Nephron progenitor cell (in vitro differentiated cells): Measurements from ENCODE around the gene PPFIBP2.
A peak's percentile ranks its signal among the peaks of the same experiment; 100 is the strongest.

Source experiments
- DNase-seq: peaks from one replicate; pipeline ENCODE4 v3.0.0; 2021
- H3K27ac Mint-ChIP-seq: 2 replicates; pipeline ENCODE4 v1.8.0; 2021; ENCODE audit warnings: mild to moderate bottlenecking, moderate library complexity, mixed read lengths
- H3K27me3 Mint-ChIP-seq: 2 replicates; pipeline ENCODE4 v1.8.0; 2021; ENCODE audit warnings: mild to moderate bottlenecking, low read depth, mixed read lengths; ENCODE audit not compliant: poor library complexity
- H3K36me3 Mint-ChIP-seq: 2 replicates; pipeline ENCODE4 v1.8.0; 2021; ENCODE audit warnings: low read depth, mixed read lengths
- H3K4me1 Mint-ChIP-seq: 2 replicates; pipeline ENCODE4 v1.8.0; 2021; ENCODE audit warnings: mixed read lengths
- H3K4me3 Mint-ChIP-seq: 2 replicates; pipeline ENCODE4 v1.8.0; 2021; ENCODE audit warnings: mild to moderate bottlenecking, moderate library complexity, mixed read lengths
- H3K9me3 Mint-ChIP-seq: 2 replicates; pipeline ENCODE4 v1.8.0; 2021; ENCODE audit warnings: mild to moderate bottlenecking, moderate library complexity, mixed read lengths
- TF ChIP-seq, protein P1 (sequence below): fragments of 200-600 bp; sonication (generic); IDR thresholded peaks from 2 replicates; pipeline ENCODE4 v1.5.0; 2021; ENCODE audit warnings: antibody characterized with exemption

Gene PPFIBP2

DNA sequence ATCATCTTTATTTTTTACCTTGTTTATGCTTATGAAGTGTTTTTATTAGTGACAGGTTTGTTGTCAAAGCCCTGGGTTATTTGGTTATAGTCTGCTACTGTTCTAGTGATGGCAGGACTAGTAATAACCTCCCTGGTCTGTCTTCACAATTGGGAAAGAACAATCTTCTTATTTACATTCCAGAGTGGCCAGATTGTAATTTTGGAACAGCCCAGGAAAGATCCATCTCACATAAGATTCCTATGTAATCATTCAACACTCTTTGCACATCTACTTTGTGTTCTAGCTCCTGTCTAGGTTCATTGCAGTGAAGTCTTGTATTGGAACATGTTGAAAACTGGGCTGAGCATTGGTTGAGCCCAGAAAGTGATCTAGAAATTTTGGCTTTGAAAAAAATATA, 95.7 kb downstream of the PPFIBP2 start:
- peaks cover 33% of the 10 kb centered on the region for H3K4me1 Mint-ChIP-seq
- peaks cover 40% of the 10 kb centered on the region for H3K36me3 Mint-ChIP-seq
- TF ChIP-seq, protein P1, sequence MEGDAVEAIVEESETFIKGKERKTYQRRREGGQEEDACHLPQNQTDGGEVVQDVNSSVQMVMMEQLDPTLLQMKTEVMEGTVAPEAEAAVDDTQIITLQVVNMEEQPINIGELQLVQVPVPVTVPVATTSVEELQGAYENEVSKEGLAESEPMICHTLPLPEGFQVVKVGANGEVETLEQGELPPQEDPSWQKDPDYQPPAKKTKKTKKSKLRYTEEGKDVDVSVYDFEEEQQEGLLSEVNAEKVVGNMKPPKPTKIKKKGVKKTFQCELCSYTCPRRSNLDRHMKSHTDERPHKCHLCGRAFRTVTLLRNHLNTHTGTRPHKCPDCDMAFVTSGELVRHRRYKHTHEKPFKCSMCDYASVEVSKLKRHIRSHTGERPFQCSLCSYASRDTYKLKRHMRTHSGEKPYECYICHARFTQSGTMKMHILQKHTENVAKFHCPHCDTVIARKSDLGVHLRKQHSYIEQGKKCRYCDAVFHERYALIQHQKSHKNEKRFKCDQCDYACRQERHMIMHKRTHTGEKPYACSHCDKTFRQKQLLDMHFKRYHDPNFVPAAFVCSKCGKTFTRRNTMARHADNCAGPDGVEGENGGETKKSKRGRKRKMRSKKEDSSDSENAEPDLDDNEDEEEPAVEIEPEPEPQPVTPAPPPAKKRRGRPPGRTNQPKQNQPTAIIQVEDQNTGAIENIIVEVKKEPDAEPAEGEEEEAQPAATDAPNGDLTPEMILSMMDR, result no peak

DNA sequence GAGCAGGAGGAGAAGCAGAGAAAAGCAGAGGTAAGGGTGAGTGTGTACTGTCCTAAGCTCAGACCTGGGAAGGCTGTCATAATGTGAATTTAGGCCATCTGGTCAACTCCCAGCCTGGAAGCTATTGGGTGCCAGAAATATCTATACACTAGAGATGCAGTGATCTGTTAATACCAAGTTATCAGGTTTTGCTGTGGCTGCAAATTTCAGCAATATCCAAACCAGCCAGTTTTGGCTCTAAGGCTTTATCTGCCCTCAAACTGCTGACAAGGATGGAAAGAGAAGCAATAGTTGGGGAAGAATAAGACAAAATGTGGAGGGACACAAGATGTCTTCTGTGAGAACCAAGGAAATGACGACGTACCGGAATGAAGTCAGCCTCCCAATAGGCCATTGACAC, 96.6 kb downstream of the PPFIBP2 start:
- H3K36me3 Mint-ChIP-seq, result peaks cover 47% of the 10 kb centered on the region
- H3K4me1 Mint-ChIP-seq, result peaks cover 33% of the 10 kb centered on the region
- no peaks in the 10 kb centered on the region for H3K27me3 Mint-ChIP-seq
- H3K9me3 Mint-ChIP-seq, result no peaks in the 10 kb centered on the region
- TF ChIP-seq, protein P1, result no peak
- no peak overlapping the region for H3K4me3 Mint-ChIP-seq
- H3K27ac Mint-ChIP-seq, result peak overlapping the region; percentile 62
- no peak for DNase-seq

More for the DNA sequence above, 95.7 kb downstream of the PPFIBP2 start:
- no peaks in the 10 kb centered on the region for H3K9me3 Mint-ChIP-seq
- DNase-seq, result no peak
- no peak overlapping the region for H3K4me3 Mint-ChIP-seq
- no peak overlapping the region for H3K27ac Mint-ChIP-seq
- no peaks in the 10 kb centered on the region for H3K27me3 Mint-ChIP-seq

DNA sequence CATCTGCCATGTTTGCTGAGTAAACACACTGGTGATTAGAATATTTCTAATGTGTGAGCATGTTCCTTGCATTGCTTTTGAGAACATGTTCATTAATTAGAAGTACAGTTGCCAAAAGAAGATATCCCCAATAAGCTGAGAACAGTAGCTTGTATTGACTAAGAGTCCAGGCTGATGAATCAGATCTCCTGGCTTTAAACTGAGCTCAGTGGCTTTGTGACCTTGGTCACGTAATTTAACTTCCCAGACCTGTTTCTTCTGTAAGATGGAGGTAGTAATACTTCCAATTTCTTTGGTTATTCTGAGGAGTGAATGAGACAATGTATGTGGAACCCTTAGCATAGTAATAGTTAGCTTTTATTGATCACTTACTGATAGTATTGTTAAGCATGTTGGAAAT, 97.6 kb downstream of the PPFIBP2 start:
- Mint-ChIP-seq H3K27me3 (no peaks in the 10 kb centered on the region), H3K27ac (peak overlapping the region; percentile 46), H3K36me3 (peaks cover 54% of the 10 kb centered on the region), H3K4me1 (peaks cover 33% of the 10 kb centered on the region), H3K9me3 (no peaks in the 10 kb centered on the region), H3K4me3 (no peak overlapping the region)
- TF ChIP-seq, protein P1, result no peak
- no peak for DNase-seq

DNA sequence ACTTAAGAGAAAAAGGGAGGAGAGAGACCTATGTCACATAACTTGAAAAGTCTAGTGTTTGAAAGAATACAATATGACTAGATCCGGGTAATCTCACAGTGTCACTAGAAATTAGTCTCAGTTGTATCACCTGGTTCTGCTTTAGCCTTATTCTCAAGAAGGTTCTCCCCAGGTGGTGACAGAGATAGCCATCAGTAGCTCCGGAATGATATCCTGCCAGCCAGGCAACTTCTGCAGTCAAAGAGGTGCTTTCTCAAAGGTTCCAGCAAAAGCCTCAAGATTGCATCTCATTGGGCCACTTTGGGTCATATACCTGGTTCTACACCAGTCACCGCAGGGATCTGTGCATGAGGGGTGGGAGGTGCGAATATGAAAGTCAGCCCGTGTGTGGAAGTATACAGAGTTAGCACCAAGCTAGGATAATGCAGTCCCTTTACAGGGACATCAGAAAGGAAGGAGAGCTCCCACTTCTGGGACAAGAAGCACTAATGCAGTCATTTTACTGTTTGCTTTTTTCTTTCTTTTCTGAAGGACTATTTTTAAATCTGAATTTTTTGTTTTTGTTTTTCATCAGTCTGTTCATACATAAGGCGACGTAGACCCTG, 98.4 kb downstream of the PPFIBP2 start:
- Mint-ChIP-seq H3K36me3 (peaks cover 61% of the 10 kb centered on the region), H3K4me1 (peaks cover 33% of the 10 kb centered on the region), H3K4me3 (no peak overlapping the region), H3K27me3 (no peaks in the 10 kb centered on the region), H3K27ac (peak overlapping the region; percentile 46), H3K9me3 (no peaks in the 10 kb centered on the region)
- TF ChIP-seq, protein P1, result no peak
- no peak for DNase-seq

DNA sequence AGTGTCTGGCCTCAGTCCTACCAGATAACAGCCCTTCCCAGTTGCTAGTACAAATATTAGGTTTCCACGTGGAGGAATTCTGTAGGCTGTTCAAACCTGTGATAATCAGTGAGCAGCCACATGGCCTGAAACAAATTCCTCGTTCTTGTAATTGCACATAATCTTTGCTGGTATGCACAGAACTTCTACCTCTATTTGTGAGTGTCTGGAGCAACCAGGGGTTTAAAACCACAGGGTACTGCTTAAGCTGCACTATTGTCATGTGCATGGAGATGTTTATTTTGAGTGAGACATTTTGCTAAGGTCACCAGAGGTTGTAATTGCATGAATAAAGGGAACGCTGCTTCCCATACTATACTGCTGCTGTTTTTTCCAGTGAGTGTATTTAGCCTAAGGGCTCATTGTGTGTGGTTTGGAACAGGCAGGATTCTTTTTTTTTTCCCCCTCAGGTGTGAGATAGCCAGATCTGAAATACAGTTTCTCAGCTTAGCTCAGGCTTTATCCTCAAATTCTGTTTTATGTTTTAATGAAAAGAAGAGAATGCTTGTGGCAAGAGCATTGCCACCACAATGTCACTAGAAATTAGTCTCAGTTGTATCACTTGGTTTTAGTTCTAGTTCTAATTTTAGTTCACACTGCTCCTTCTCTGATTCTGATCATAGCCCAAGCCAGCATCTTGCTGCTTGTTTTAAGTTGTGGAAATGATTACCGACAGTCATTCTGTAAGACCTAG, 99.0 kb downstream of the PPFIBP2 start:
- Mint-ChIP-seq H3K36me3 (peaks cover 61% of the 10 kb centered on the region), H3K9me3 (no peaks in the 10 kb centered on the region), H3K4me1 (peaks cover 34% of the 10 kb centered on the region), H3K4me3 (no peak overlapping the region), H3K27ac (no peak overlapping the region), H3K27me3 (no peaks in the 10 kb centered on the region)
- DNase-seq, result no peak
- TF ChIP-seq, protein P1, result no peak

DNA sequence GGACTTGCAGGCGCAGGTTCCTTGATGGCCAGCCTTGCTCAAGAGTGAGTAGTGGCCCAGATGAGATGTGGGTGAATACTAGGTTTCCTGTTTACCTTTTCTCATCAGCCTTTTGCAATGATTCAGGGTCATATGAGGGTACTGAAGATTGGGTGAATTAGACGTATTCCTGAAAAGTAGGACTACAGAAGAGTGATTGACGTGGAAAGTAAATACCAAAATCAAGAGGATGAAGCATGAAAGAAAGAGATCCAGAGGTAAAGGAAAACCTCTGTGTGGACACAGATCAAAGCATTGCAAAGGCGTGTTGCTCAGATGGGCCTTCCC, 99.6 kb downstream of the PPFIBP2 start:
- peaks cover 61% of the 10 kb centered on the region for H3K36me3 Mint-ChIP-seq
- no peak overlapping the region for H3K4me3 Mint-ChIP-seq
- no peaks in the 10 kb centered on the region for H3K27me3 Mint-ChIP-seq
- no peak overlapping the region for H3K27ac Mint-ChIP-seq
- H3K4me1 Mint-ChIP-seq, result peaks cover 39% of the 10 kb centered on the region
- TF ChIP-seq, protein P1, result no peak
- no peak for DNase-seq
- H3K9me3 Mint-ChIP-seq, result no peaks in the 10 kb centered on the region
